Epithelial cell of esophagus (primary cell): Measurements from ENCODE around the gene PDAP1.
A peak's percentile ranks its signal among the peaks of the same experiment; 100 is the strongest.

Source experiments
- DNase-seq: peaks from one replicate; pipeline ENCODE4 v3.0.0; 2010; ENCODE audit warnings: low read depth
- H3K4me3 ChIP-seq: 2 replicates; pipeline ENCODE4 v1.5.1; 2011; ENCODE audit warnings: mild to moderate bottlenecking, low read length, control low read depth
- TF ChIP-seq, protein P1 (sequence below): IDR thresholded peaks from 2 replicates; pipeline ENCODE4 v1.5.1; 2011; ENCODE audit warnings: low read depth, mild to moderate bottlenecking, low read length, control low read depth, inconsistent platforms; ENCODE audit not compliant: insufficient read depth; ENCODE audit errors: missing control alignments

Gene PDAP1, protein sequence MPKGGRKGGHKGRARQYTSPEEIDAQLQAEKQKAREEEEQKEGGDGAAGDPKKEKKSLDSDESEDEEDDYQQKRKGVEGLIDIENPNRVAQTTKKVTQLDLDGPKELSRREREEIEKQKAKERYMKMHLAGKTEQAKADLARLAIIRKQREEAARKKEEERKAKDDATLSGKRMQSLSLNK

DNA sequence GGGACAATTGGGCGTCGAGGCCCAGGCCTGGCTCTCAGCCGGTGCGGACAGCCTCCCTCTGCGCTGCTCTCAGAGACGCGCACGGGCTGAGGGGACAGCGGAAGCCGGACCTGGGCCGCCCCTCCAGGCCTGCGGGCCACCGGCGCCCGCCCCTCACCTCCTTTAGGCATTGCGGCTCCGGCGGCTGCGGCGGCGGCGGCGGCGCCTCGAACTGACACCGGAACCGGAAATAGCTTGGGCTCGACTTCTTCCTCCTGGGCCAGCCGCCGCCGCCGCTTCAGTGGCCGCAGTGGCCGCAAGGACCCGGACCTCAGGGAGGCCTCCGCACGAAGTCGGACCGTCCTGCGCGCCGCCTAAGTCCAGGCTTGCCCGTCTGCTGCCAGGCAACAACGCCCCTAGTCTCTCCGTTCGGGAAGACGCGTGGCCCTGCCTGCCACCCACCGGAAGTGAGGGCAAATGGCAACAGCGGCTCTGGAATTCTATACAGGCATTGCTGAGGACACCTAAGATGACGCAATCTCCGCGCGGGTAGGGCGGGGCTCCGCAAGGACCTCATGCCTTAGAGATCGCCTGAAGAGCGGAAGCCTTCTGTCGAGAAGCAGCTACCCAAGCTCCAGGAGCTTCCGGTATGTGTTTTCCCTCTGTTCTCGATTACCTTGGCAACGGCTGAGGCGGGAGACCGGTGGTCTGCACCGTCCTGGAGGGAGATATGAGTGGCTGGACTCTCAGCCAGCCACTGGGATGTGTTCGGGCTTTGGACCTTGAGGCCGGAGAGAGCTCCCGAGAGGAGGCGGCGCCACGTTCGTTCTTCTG, at the start of gene PDAP1, which contains the start of gene BUD31:
Gene PDAP1 (minus strand): TSS at position 219 of the 813 bp plus-strand sequence. CDS start 49 bp downstream, at position 170.
Gene BUD31 (plus strand): TSS at position 591 of the 813 bp plus-strand sequence. CDS start 2,124 bp downstream, outside the sequence.
- DNase-seq = peak; percentile 94
- peak within 1 kb of the TSS; percentile 89 for H3K4me3 ChIP-seq
- TF ChIP-seq, protein P1, sequence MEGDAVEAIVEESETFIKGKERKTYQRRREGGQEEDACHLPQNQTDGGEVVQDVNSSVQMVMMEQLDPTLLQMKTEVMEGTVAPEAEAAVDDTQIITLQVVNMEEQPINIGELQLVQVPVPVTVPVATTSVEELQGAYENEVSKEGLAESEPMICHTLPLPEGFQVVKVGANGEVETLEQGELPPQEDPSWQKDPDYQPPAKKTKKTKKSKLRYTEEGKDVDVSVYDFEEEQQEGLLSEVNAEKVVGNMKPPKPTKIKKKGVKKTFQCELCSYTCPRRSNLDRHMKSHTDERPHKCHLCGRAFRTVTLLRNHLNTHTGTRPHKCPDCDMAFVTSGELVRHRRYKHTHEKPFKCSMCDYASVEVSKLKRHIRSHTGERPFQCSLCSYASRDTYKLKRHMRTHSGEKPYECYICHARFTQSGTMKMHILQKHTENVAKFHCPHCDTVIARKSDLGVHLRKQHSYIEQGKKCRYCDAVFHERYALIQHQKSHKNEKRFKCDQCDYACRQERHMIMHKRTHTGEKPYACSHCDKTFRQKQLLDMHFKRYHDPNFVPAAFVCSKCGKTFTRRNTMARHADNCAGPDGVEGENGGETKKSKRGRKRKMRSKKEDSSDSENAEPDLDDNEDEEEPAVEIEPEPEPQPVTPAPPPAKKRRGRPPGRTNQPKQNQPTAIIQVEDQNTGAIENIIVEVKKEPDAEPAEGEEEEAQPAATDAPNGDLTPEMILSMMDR = no peak

DNA sequence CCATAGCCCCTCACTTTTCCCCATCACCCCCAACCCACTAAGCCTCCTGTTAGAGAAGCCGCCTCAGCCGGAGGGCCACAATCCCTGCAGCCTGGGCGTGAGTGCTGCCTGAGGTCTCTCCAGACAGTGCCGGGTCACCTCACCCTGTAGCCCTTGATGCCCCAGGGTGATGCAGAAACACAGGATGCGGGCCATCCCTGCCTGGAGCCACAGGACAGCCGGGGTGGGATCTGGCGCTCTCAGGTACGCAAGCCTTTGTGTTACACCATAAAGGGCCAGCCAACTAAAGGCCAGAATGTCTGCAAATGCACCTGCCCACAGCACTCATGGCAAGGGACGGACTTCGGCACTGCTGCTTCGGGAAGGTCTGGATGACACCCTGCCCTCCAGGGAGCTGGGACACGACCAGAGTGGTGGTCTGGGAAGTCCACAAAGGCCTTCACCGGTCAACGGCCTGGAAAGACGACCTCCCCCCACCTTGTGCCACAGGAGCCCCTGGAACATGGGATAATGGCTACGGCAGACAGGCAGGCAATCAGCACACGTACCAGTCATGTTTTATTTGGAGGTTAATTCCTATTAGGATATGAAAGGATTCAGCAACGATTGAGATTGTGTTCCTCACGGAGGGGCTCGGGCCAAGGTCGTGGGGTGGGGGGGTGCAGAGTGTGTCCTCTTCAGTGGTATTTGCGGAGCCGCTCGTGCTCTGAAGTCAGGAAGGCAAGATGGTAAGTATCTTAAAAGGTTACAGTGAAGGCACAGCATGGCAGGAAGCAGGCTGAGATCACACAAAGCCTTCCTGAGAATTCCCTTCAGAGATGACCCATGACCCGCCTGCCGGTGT, 49.5 kb upstream of the PDAP1 start:
- no peak overlapping the region for H3K4me3 ChIP-seq
- TF ChIP-seq, protein P1 = no peak
- no peak for DNase-seq

DNA sequence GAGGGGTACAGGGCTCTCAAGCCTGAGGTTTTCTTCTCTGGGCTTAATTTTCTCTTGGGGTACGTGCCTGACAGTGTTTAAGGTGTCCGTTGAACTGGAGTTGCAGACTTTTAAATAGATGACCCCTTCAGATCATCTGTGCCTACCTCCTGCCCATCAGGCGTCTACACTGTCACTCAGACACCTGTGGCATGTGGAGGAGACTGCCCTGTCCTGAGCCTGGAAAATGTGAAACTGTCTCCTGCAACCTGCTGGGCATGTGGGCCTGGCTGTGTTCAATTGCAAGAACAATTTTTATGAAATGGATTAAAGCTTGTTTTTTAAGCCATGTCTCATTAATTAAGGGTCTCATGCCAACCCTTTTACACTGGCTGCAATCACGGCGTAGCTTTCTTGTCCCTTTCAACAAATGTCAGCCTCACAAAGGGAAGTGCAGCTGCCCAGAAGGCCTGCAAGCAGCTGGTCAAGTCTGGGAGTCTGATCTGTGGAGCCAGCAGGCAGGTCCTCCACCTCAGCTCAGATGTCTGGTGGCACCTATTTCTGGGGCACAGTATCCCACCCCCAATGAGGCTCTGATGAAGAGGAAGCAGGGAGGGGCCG, 48.8 kb upstream of the PDAP1 start:
- TF ChIP-seq, protein P1 = no peak
- DNase-seq = no peak

DNA sequence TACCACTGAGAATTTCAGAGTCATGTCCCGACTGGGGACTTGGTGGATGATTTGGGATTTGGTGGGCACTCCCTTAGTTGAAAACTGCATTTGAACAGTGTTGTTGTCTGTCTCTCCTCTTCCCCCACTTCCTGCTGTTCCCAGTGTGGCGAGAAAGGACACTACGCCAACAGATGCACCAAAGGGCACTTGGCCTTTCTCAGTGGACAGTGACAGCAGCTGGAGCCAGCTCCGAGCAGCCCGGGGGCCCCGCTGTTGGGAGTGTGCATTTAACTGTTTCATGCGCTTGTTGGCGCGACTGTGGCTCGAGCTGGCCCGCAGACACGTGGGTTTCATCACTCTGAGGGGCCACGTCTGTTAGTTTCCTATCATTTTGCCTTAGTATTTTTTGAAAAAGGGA, 47.9 kb upstream of the PDAP1 start:
- DNase-seq = no peak
- TF ChIP-seq, protein P1 = no peak
- no peak overlapping the region for H3K4me3 ChIP-seq

More for the DNA sequence above, 48.8 kb upstream of the PDAP1 start:
- H3K4me3 ChIP-seq = no peak overlapping the region

DNA sequence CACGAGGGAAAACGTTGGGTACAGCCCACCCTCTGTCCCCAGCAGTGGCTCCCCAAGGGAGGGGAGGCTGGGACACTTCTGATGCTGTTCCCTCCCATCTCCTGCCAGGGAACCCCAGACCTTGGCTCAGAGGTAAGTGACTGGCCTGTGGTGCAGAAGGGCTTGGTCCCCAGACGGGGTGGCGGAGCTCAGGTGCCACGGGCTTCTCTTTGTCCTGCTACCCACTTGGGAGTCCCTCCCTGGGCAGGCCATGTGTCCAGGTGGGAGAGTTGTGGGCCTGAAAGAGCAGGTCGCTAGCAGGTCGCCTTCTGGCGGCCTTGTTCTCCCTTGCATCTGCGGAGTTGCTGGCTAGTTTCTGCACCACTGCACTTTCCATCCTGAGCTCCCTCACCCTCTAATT, 47.5 kb upstream of the PDAP1 start:
- TF ChIP-seq, protein P1 = no peak
- H3K4me3 ChIP-seq = no peak overlapping the region

DNA sequence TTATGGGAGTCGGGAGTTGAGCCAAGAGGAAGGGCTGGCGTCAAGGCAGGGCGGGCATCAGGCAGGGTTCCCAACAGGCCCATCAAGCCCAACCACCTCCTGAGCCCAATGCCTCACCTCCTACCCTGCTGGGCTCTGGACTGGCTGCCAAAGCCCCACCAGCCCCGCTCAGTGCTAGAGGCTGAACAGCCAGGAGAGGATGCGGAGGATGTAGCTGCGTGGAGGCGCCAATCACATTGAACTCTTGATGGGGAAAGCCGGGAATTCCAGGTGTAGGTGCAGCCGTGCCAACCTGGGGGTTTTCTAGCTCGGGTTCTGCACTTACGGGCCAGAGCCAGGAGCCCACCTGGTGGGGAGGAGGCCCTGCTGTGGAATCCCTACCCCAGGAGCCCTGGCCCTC, 44.7 kb upstream of the PDAP1 start:
- TF ChIP-seq, protein P1 = no peak
- DNase-seq = no peak
- no peak overlapping the region for H3K4me3 ChIP-seq

More for the DNA sequence above, 47.5 kb upstream of the PDAP1 start:
- DNase-seq = no peak
